GM23248 (cell line): Measurements from ENCODE around the gene PPM1L. TPM values are rescaled to one million over a fixed set of nuclear protein-coding genes. Genes with fewer than 3 reads are reported as not detected.

Source experiments
- DNase-seq: peaks from one replicate; pipeline ENCODE4 v3.0.0-alpha.2; 2015
- H2AFZ ChIP-seq: fragments of 200-600 bp; sonication (generic); 2 replicates; pipeline ENCODE4 v1.6.1; 2016; ENCODE audit warnings: antibody characterized with exemption
- H3F3A ChIP-seq: fragments of 200-600 bp; sonication (generic); 2 replicates; pipeline ENCODE4 v1.6.1; 2016; ENCODE audit warnings: mild to moderate bottlenecking, antibody characterized with exemption, mixed run types; ENCODE audit not compliant: insufficient read depth
- H3K27ac ChIP-seq: fragments of 200-600 bp; sonication (generic); 2 replicates; pipeline ENCODE4 v1.5.1; 2016; ENCODE audit warnings: mild to moderate bottlenecking
- H3K27me3 ChIP-seq: fragments of 200-600 bp; sonication (generic); replicated peaks from 2 replicates; pipeline ENCODE4 v1.6.1; 2016; ENCODE audit warnings: mild to moderate bottlenecking; ENCODE audit not compliant: insufficient read depth
- H3K36me3 ChIP-seq: fragments of 200-600 bp; sonication (generic); 2 replicates; pipeline ENCODE4 v1.6.1; 2016; ENCODE audit warnings: low read depth, mild to moderate bottlenecking
- H3K4me1 ChIP-seq: fragments of 200-600 bp; sonication (generic); 2 replicates; pipeline ENCODE4 v1.6.1; 2016; ENCODE audit warnings: mild to moderate bottlenecking; ENCODE audit not compliant: insufficient read depth
- H3K4me2 ChIP-seq: fragments of 200-600 bp; sonication (generic); one replicate; pipeline ENCODE4 v1.6.1; 2016; ENCODE audit warnings: mild to moderate bottlenecking; ENCODE audit not compliant: unreplicated experiment
- H3K4me3 ChIP-seq: fragments of 200-600 bp; sonication (generic); 2 replicates; pipeline ENCODE4 v1.5.1; 2016; ENCODE audit warnings: mild to moderate bottlenecking
- H3K79me2 ChIP-seq: fragments of 200-600 bp; sonication (generic); 2 replicates; pipeline ENCODE4 v1.6.1; 2016; ENCODE audit warnings: mild to moderate bottlenecking; ENCODE audit not compliant: insufficient read depth
- H3K9ac ChIP-seq: fragments of 200-600 bp; sonication (generic); 2 replicates; pipeline ENCODE4 v1.6.1; 2016; ENCODE audit warnings: mild to moderate bottlenecking
- H3K9me2 ChIP-seq: fragments of 200-600 bp; sonication (generic); 2 replicates; pipeline ENCODE4 v1.6.1; 2016; ENCODE audit warnings: mixed run types, mild to moderate bottlenecking, moderate library complexity; ENCODE audit not compliant: insufficient read depth
- H3K9me3 ChIP-seq: fragments of 200-600 bp; sonication (generic); one replicate; pipeline ENCODE4 v1.6.1; 2017; ENCODE audit warnings: low read depth
- H4K20me1 ChIP-seq: fragments of 200-600 bp; sonication (generic); 2 replicates; pipeline ENCODE4 v1.6.0; 2016; ENCODE audit not compliant: insufficient read depth
- EZH2 ChIP-seq: fragments of 200-600 bp; sonication (generic); IDR thresholded peaks from 2 replicates; pipeline ENCODE4 v1.6.1; 2018; ENCODE audit warnings: antibody characterized with exemption, mild to moderate bottlenecking; ENCODE audit not compliant: insufficient read depth, poor library complexity, severe bottlenecking
- EZH2phosphoT487 ChIP-seq: fragments of 200-600 bp; sonication (generic); IDR thresholded peaks from 2 replicates; pipeline ENCODE4 v1.6.1; 2018; ENCODE audit warnings: antibody characterized with exemption, moderate library complexity, mild to moderate bottlenecking, low read depth; ENCODE audit not compliant: insufficient read depth
- WGBS, 2 experiments: methylation state at CpG; one replicate each; pipeline ENCODE4 v1.1.6; 2015 to 2017; ENCODE audit warnings: low lambda C conversion rate in 2 of 2, low coverage in 1 of 2; ENCODE audit errors: missing lambda C conversion rate in 2 of 2; 5-methylcytosine and 5-hydroxymethylcytosine counted together
- in situ Hi-C: fragments of 300-500 bp; cut with MboI; formaldehyde crosslinking; loops from 2 replicates; pipeline ENCODE4 v1.15.0; 2020
- polyA plus RNA-seq: library from polyadenylated mRNA; unstranded; fragments of >200 nt; fragmentation: Nextera tagmentation; extraction: Ambion mirVana; gene quantifications from 2 replicates; pipeline ENCODE4 v1.2.1, GENCODE V29; 2016
- total RNA-seq: library from RNA; depleted of rRNA; stranded (reverse); fragments of >200 nt; shearing (Covaris generic); gene quantifications from 2 replicates; pipeline ENCODE4 v1.2.3, GENCODE V29; 2014

The PPM1L gene
- total and polyA plus RNA-seq, 2 experiments from 2014 or later: under 0.01 to 0.26 TPM

- no peak overlapping the region for H3K9ac ChIP-seq
- no peaks in the 10 kb centered on the region for H4K20me1 ChIP-seq
- H3K4me3 ChIP-seq: no peak overlapping the region
- TF ChIP-seq EZH2phosphoT487 (no peak), EZH2 (no peak)
- no peaks in the 10 kb centered on the region for H3K4me1 ChIP-seq
- no peaks in the 10 kb centered on the region for H3K9me2 ChIP-seq
- H3K27ac ChIP-seq: no peak overlapping the region
- no peaks in the 10 kb centered on the region for H3F3A ChIP-seq
- no peak overlapping the region for H3K4me2 ChIP-seq
- in situ Hi-C loops: no loop called here
- H2AFZ ChIP-seq: no peak overlapping the region
- H3K9me3 ChIP-seq: no peaks in the 10 kb centered on the region
- DNase-seq: no peak
- H3K36me3 ChIP-seq: no peaks in the 10 kb centered on the region
- WGBS, 2 experiments: 26 to 58% methylated on average over 1 of the region's 1 CpG
- no peaks in the 10 kb centered on the region for H3K27me3 ChIP-seq
- no peaks in the 10 kb centered on the region for H3K79me2 ChIP-seq
Measured at GRCh38 chr3:160820022-160820421, 64.0 kb downstream of the PPM1L start.

- no peaks in the 10 kb centered on the region for H3F3A ChIP-seq
- no peaks in the 10 kb centered on the region for H3K4me1 ChIP-seq
- no peak overlapping the region for H3K9ac ChIP-seq
- no peaks in the 10 kb centered on the region for H3K27me3 ChIP-seq
- in situ Hi-C loops: no loop called here
- no peaks in the 10 kb centered on the region for H4K20me1 ChIP-seq
- no peak overlapping the region for H3K27ac ChIP-seq
- no peak overlapping the region for H2AFZ ChIP-seq
- TF ChIP-seq EZH2 (no peak), EZH2phosphoT487 (no peak)
- WGBS, 2 experiments: 88 to 93% methylated on average over 1 of the region's 1 CpG
- no peak overlapping the region for H3K4me2 ChIP-seq
- DNase-seq: no peak
- no peaks in the 10 kb centered on the region for H3K9me3 ChIP-seq
- H3K4me3 ChIP-seq: no peak overlapping the region
- no peaks in the 10 kb centered on the region for H3K9me2 ChIP-seq
- H3K79me2 ChIP-seq: no peaks in the 10 kb centered on the region
- no peaks in the 10 kb centered on the region for H3K36me3 ChIP-seq
Measured at GRCh38 chr3:160820430-160820829, 64.4 kb downstream of the PPM1L start.

DNA sequence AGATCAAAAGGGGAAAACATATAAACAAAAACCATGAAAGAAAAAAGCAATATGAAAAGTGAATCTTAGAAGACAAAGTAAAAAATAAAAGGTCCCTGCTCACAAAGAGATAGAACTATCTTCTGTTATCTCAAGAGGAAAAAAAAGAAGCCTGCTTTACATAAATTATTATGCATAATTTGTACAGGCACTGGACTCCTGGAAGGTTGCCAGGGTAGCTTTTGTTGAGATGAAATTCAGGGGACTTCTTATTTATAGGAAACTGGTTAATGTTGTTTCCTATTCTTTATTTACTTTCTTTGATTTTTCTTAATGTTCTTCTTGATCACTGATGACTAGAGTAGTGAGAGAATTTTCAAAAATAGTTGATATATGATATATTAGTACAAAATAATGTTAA lies 66.9 kb downstream of the PPM1L start:
- Histone ChIP-seq H3K27me3 (no peaks in the 10 kb centered on the region), H3K4me1 (no peaks in the 10 kb centered on the region), H3K79me2 (no peaks in the 10 kb centered on the region), H3K9me2 (no peaks in the 10 kb centered on the region), H4K20me1 (no peaks in the 10 kb centered on the region), H3K9ac (no peak overlapping the region), H2AFZ (no peak overlapping the region), H3K27ac (no peak overlapping the region), H3K4me3 (no peak overlapping the region), H3K4me2 (no peak overlapping the region), H3K9me3 (no peaks in the 10 kb centered on the region), H3K36me3 (no peaks in the 10 kb centered on the region), H3F3A (no peaks in the 10 kb centered on the region)
- no peak for TF ChIP-seq EZH2
- no peak for TF ChIP-seq EZH2phosphoT487
- DNase-seq: no peak
- in situ Hi-C loops: no loop called here

- Histone ChIP-seq H2AFZ (no peak overlapping the region), H3K9me3 (no peaks in the 10 kb centered on the region), H3K4me2 (no peak overlapping the region), H3K9me2 (no peaks in the 10 kb centered on the region), H3K27me3 (no peaks in the 10 kb centered on the region), H3K4me1 (no peaks in the 10 kb centered on the region), H3K9ac (no peak overlapping the region), H3K36me3 (no peaks in the 10 kb centered on the region), H3K27ac (no peak overlapping the region), H3K79me2 (no peaks in the 10 kb centered on the region), H3F3A (no peaks in the 10 kb centered on the region), H3K4me3 (no peak overlapping the region), H4K20me1 (no peaks in the 10 kb centered on the region)
- 59 to 65% methylated on average over 3 of the region's 3 CpGs for WGBS, 2 experiments
- no peak for DNase-seq
- TF ChIP-seq EZH2phosphoT487 (no peak), EZH2 (no peak)
- in situ Hi-C loops: no loop called here
Measured at GRCh38 chr3:160825311-160825800, 69.3 kb downstream of the PPM1L start.

DNA sequence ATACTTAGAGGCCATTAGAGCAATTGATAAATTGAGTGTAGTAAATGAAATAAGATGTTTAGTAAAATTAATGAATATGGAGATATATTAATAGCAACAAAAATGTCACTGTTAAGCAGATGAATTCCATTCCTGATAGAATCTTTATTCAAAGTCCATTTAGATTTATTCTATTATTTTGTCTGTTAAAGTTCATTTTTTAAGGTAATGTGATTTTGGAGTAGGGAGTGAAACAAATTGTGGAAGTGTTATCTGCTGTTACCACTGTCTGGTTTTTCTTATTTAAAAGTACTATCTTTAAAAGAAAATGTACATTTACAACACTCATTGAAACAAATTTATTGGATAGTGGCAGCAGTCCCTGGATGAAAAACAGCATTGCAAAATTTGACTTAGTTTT lies 70.4 kb downstream of the PPM1L start:
- Histone ChIP-seq H3K4me3 (no peak overlapping the region), H3K4me2 (no peak overlapping the region), H3F3A (no peaks in the 10 kb centered on the region), H3K27ac (no peak overlapping the region), H3K27me3 (no peaks in the 10 kb centered on the region), H3K4me1 (no peaks in the 10 kb centered on the region), H3K9me2 (no peaks in the 10 kb centered on the region), H3K36me3 (no peaks in the 10 kb centered on the region), H3K79me2 (no peaks in the 10 kb centered on the region), H4K20me1 (no peaks in the 10 kb centered on the region), H3K9me3 (no peaks in the 10 kb centered on the region), H3K9ac (no peak overlapping the region), H2AFZ (no peak overlapping the region)
- TF ChIP-seq EZH2 (no peak), EZH2phosphoT487 (no peak)
- in situ Hi-C loops: no loop called here
- DNase-seq: no peak
